GM21717 (cell line): Measurements from ENCODE around the gene ANAPC7.
"Not testable (repeated sequence)": the region's sequence is repeated elsewhere in the genome, so short reads cannot be mapped to it uniquely, and the experiment has no call there.

ENCODE experiments used
- ATAC-seq: cut with Tn5 transposase; IDR thresholded peaks from one replicate; pipeline ENCODE4 v1.9.1; 2021; ENCODE audit warnings: mild to moderate bottlenecking, moderate library complexity; ENCODE audit not compliant: unreplicated experiment

Gene ANAPC7, protein sequence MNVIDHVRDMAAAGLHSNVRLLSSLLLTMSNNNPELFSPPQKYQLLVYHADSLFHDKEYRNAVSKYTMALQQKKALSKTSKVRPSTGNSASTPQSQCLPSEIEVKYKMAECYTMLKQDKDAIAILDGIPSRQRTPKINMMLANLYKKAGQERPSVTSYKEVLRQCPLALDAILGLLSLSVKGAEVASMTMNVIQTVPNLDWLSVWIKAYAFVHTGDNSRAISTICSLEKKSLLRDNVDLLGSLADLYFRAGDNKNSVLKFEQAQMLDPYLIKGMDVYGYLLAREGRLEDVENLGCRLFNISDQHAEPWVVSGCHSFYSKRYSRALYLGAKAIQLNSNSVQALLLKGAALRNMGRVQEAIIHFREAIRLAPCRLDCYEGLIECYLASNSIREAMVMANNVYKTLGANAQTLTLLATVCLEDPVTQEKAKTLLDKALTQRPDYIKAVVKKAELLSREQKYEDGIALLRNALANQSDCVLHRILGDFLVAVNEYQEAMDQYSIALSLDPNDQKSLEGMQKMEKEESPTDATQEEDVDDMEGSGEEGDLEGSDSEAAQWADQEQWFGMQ

DNA sequence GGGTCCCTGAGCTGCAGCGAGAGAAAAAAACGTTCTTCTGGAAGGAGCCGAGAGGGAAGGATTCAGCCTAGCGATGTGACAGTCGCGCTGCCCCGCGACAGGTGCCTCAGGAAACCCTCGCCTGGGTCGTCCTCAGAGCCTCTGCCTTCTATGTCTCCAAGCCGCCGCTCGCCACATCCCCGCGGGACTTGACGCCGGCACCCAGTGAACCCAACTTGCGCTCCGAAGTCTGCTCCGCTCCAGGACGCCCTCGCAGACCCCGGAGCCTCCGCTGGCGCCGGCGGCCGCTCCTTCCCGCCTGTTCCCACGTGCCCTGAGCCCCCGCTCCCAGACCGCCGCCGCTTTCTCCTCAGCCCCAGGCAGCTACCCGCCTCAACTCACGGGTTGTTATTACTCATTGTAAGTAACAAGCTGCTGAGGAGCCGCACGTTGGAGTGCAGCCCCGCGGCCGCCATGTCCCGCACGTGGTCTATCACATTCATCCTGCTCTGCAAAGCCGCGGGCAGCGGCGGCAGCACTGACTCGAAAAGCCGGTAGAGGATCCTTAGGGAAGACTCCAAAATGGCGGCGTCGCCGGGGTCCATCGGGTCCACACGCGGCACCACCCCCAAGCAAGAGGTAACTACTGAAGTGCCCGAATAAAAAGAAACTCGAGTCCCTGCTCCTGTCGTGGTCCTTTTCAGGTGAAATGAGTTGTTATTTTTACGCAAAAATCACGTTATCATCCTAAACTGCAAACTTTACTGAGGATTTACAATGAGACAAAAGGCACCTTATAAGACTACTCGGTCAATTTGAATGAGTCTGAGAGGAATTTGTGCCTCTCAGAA lies at the start of gene ANAPC7:
Gene ANAPC7 (minus strand): TSS at position 563 of the 830 bp plus-strand sequence. CDS start 81 bp downstream, at position 482.
- peak; percentile 66 for ATAC-seq

- ATAC-seq, result no peak
Observed at GRCh38 chr12:110451263-110451662, 47.8 kb upstream of the ANAPC7 start.

DNA sequence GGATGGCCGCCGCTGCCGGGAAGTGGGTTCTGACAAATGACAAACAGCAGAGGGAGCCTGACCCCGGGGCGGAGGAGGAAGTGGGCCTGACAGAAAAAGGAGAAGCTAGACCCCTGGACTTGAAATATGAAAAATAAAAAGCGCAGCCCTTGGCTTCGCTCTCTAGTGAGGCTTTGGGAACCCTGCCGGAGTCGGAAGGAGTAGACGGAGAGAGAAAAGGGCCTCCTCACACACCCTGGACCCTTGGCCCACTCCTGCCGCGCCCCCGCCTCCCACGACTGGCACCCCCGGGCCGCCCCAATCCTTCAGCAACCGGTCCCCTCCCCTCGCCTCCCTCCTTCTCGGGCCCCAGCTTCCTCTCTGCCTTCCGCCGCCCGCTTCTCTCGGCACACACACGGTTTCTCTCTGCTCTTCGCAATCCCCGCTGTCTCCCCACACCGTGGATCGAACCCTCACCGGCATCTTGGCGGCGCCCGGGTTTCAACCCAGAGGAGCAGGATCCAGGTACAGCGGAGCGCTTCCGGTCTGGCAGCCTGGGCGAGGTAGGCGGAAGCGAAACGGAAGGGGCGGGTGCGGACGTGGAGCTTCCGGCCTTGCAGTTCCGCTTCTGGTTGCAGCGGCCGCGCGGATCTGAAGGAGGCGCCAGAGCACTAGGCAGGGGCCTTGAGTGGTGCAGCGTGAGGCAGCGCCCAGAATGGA lies 46.4 kb upstream of the ANAPC7 start, which contains the start of gene ARPC3:
Gene ARPC3 (minus strand): TSS at position 539 of the 699 bp plus-strand sequence. CDS start 77 bp downstream, at position 462.
- ATAC-seq, result peak; percentile 86

DNA sequence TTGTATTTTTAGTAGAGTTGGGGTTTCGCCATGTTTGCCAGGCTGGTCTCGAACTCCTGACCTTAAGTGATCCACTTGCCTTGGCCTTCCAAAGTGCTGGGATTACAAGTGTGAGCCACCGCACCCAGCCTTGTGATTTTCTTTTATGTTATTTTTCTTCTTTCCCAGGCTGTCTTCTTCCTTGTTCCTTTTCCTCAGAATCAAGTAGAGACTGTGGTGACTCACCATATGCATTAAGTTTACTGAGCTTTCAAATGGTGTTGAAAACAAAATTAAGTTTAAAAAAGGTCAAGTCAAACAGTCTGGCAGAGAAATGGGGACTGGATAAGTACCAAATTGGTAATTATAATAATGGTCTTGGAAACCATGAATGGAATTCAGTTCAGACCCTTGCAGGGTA lies 40.9 kb upstream of the ANAPC7 start:
- no peak for ATAC-seq

GRCh38 chr12:110436231-110436630 lies 32.7 kb upstream of the ANAPC7 start:
- no peak for ATAC-seq

DNA sequence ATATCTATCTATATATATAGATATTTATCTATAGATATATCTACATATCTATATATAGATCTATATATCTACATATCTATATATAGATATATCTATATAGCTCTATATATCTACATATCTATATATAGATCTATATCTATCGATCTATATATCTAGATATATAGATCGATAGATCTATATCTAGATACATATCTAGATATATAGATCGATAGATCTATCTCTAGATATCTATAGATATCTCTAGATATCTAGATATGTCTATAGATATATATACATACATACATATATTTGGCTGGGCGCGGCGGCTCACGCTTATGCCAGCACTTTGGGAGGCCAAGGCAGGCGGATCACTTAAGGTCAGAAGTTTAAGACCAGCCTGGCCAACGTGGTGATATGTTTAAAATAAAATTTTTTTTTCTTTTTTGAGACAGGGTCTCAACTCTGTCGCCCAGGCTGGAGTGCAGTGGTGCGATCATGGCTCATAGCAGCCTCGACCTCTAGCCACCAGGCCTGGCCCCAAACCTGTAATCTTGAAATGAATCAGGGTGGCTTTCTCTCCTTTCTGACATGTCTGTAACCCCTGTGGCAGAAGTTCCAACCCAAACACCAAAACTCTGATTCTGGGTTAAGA lies 28.6 kb upstream of the ANAPC7 start:
- ATAC-seq, result no peak

DNA sequence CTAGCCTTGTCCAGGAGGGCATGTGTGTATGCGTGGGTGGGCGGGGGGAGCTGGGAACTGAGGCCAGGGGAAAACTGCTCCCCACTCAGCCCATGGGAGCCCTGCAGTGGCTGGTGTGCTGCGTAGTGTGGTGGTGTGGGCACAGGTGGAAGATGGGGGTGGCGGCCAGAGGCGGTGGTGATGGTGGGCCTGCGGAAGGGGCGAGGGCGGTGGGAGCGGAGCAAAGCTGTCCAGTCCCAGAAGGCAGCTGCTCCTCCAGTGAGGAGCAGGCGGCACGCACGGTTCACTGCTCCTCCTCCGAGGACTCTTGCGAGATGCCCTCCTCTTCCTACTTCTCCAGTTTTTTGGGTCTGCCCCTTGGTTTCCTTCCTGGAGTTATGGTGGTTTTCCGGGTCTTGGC lies 26.2 kb upstream of the ANAPC7 start:
- not testable (repeated sequence) for ATAC-seq

- no peak for ATAC-seq
Observed at GRCh38 chr12:110426406-110426805, 22.9 kb upstream of the ANAPC7 start.

DNA sequence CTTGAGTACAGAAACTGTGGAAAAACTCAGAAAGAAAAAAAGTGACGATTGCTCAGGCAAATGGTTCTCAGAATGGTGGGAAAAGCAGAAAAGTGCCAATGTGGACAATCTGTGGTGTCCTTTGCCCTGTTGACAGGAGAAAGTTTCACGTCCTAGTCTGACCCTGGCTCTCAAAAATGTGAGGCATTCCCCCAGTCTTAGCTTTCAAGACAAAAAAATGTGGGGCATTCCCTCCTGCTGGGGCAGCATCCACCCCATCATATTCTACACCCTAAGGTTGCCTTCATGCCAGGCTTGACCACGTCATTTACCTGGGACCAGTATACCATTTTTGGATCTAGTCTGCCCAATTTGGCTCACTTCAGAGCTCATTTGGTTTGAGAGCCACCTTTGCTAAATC lies 20.7 kb upstream of the ANAPC7 start:
- ATAC-seq, result no peak

DNA sequence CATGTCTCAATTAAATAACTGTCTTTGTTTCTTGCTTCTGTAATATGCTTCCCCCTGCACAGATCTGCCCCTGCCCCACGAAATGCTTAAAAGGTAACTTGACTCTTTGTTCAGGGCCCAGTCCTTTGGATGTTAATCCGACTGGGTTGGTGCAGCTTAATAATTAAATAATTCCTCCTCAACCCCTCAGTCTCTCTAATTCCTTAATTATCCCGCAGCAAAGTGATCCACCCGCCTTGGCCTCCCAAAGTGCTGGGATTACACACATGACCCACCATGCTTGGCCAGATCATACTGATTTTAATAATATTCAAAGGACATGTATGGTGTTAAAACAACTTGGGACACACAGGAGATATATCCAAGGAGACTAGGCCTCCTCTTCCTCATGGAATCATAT lies 18.2 kb upstream of the ANAPC7 start:
- no peak for ATAC-seq

GRCh38 chr12:110421159-110421661 lies 17.7 kb upstream of the ANAPC7 start:
- no peak for ATAC-seq

GRCh38 chr12:110420644-110421043 lies 17.1 kb upstream of the ANAPC7 start:
- ATAC-seq, result not testable (repeated sequence)

DNA sequence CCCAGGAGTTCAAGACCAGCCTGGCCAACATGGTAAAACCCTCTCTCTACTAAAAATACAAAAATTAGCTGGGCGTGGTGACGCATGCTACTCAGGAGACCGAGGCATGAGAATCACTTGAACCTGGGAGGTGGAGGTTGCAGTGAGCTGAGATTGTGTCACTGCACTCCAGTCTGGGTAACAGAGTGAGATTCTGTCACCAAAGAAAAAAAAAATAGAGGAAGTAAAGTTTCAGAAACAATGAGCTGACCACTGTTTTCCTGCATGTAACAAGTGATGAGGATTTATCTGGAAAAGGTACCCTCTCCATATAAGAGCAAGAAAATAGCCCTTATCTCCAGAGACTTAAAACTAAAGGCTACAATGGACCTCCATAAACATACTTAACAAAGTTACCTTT lies 13.6 kb upstream of the ANAPC7 start:
- ATAC-seq, result not testable (repeated sequence)

GRCh38 chr12:110410086-110410485 lies 6.6 kb upstream of the ANAPC7 start:
- ATAC-seq, result not testable (repeated sequence)

DNA sequence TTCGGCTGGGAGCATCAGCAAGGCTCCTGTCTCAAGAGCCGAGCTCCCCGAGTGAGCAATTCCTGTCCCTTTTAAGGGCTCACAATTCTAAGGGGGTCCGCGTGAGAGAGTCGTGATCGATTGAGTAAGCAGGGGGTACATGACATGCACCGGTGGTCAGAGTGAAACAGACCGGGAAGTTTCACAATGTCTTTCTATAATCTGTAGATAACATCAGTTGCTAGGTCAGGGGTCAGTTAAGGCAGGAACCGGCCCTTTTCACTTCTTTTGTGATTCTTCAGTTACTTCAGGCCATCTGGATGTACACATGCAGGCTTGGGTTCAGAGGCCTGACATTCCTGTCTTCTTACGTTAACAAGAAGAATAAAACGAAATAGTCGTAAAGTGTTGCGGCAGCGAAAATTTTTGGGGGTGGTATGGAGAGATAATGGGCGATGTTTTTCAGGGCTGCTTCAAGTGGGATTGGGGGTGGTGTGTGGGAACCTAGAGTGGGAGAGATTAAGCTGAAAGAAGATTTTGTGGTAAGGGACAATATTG lies 1.7 kb upstream of the ANAPC7 start:
- ATAC-seq, result not testable (repeated sequence)

GRCh38 chr12:110403976-110404682 lies 621 bp upstream of the ANAPC7 start:
- ATAC-seq, result peak; percentile 48

DNA sequence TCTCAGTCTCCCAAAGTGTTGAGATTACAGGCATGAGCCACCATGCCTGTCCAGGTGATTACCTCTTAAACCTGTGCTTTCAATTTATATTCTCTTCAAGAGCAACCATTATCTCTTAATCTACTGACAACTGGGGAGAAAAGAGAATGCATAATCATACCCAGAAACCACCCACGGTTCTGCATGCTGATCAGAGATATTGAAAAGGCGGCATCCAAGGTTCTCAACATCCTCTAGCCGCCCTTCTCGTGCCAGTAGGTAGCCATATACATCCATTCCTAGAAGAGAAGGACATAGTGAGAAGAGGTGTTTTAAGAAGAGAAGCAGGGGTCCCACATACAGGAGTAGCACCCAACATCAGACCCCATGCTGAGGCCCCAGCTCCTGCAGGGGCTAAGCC lies 20.8 kb downstream of the ANAPC7 start:
- ATAC-seq, result no peak

GRCh38 chr12:110379631-110380030 lies 23.9 kb downstream of the ANAPC7 start:
- ATAC-seq, result no peak

- ATAC-seq, result no peak
Observed at GRCh38 chr12:110379197-110379596, 24.3 kb downstream of the ANAPC7 start.
